GM18520 (cell line): ENCODE results near the gene BIN2.
A peak's percentile ranks its signal among the peaks of the same experiment; 100 is the strongest.
"Not testable (repeated sequence)": the region's sequence is repeated elsewhere in the genome, so short reads cannot be mapped to it uniquely, and the experiment has no call there.

ENCODE experiments used
- ATAC-seq: cut with Tn5 transposase; IDR thresholded peaks from one replicate; pipeline ENCODE4 v1.9.1; 2021; ENCODE audit not compliant: unreplicated experiment

Gene BIN2

DNA sequence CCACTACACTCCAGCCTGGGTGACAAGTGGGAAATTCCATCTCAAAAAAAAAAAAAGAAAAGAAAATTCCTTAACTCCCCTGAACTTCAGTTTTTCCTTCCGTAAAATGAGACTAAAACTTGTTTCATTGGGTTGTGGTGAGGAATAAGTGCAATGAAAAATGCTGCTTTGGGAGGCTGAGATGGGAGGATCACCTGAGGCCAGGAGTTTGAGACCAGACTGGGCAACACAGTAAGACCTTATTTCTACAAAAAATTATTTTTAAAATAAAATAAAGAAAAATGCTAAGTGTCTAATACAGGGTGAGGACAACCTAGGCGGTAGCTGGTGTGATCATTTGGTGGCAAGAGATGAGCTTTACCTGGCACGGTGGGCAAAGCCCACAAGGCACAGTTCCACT lies 60.6 kb downstream of the BIN2 start:
- no peak for ATAC-seq

DNA sequence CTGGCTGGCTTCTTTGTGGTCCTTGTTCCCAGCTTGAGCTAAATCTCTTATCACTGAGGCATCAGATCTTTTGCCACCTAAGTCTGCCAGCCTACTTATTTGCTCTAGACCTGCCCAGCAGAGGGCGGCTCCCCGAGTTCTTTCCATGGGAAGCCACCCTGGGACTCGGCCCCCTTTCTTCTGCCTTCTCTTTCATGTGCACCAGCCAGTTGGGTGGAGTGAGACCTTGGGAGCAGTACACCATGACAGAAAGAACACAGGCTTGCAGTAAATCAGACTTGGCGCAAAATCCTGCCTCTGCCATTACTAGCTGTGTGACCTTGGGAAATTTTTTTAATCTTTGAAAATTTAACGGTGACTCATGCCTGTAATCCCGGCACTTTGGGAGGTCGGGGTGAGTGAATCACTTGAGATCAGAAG lies 61.2 kb downstream of the BIN2 start:
- no peak for ATAC-seq

DNA sequence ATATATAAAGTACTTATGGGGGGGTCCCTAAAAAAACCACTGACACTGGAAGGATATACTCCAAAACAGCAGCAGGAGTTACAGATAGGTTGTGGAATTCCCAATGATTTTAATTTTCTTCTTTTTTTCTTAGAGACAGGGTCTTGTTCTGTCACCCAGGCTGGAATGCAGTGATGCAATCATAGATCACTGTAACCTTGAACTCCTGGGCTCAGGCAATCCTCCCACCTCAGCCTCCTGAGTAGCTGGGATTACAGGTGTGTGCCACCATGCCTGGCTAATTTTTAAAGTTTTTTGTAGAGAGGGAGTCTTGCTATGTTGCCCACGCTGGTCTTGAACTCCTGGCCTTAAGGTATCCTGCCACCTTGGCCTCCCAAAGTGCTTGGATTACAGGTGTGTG lies 64.4 kb downstream of the BIN2 start:
- not testable (repeated sequence) for ATAC-seq

DNA sequence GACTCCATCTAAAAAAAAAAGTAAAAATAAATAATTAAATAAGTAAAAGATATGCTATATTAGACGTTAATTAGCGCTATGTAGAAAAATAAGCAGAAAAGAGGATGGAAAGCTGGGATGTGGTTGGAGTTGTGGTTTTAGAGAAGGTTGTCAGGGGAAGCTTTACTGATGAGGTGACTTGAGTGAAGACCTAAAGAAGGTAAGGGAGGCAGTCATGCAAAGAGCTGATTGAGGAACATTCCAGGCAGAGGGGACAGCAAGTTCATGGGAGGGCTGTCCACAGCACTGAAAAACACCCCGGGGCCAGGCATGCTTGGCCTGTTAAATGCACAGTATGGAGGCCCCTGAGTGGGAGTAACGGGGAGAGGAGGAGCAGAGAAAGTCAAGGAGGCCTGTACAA lies 69.4 kb downstream of the BIN2 start:
- no peak for ATAC-seq

DNA sequence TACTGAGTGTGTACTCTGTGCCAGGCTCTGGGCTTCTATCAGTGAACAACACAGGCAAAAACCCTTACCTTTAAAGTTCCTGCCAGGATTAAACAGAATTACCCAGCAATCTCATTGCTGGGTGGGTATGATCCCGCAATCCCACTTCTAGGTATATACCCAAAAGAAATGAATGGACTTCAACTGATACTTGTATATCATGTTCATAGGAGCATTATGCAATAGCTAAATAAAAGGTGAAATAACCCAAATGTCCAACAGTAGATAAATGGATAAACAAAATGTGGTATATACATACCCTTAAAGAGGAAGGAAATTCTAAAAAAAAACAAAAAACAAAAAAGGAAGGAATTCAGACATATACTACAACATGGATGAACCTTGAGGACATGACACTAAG lies 70.7 kb downstream of the BIN2 start:
- ATAC-seq, result no peak

DNA sequence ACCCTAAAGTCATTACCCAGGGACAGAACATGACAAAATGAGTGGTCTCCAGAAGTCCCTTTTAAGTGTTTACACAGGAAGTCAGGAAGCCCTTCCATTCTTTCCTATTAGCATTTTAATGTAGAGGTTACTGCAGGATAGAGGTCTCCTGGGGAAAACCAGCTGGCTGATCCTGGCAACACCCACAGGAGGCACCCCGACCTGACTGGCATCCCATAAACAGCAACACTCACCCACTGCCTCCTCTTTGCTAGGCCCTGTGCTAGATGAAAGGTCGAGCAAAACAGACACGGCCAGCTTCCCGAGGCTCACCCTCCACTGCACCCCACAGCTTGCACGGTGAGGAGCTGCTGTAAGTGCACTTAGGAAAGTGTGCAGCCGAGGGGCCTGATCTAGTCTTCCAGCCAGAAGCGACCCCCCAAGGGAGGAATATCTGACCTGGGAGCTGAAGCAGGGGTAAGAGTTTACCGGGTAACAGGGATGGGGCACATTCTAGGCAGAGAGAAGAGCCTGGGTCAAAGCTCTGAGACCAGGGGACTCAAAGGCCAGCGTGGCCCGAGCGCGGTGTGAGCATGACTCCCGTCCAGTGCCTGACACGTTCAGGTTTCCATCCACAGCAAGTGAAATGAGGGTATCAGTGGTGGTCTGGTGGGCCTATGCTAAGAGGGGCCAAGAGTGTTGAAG lies 76.3 kb downstream of the BIN2 start:
- no peak for ATAC-seq

DNA sequence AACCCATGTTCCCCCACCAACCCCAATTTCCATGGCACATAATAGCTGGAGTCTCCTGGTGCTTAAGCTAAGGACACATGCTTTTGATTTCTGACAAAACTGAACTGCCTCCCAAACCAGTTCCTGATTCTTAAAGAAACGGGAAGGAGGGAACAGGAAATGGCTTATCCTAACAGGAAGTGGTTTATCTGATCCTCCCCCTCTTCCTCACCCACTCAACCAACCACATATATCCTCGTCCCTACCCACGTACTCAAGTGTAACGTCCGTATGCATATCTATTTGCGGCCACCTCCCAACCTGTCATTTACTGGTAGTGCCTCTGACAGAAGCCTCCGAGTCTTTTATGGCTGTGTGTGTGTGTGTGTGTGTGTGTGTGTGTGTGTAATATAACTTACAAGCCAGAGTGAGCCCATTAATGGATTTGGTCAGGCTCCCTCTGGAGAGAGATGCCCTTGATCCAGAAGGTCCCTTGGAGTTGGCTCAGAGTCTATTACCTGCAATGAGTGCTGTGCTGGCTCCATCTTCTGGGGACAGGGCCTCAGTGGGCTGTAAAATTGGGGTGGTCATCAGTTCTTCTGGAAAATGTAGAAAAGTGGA lies 77.6 kb downstream of the BIN2 start:
- ATAC-seq, result no peak

DNA sequence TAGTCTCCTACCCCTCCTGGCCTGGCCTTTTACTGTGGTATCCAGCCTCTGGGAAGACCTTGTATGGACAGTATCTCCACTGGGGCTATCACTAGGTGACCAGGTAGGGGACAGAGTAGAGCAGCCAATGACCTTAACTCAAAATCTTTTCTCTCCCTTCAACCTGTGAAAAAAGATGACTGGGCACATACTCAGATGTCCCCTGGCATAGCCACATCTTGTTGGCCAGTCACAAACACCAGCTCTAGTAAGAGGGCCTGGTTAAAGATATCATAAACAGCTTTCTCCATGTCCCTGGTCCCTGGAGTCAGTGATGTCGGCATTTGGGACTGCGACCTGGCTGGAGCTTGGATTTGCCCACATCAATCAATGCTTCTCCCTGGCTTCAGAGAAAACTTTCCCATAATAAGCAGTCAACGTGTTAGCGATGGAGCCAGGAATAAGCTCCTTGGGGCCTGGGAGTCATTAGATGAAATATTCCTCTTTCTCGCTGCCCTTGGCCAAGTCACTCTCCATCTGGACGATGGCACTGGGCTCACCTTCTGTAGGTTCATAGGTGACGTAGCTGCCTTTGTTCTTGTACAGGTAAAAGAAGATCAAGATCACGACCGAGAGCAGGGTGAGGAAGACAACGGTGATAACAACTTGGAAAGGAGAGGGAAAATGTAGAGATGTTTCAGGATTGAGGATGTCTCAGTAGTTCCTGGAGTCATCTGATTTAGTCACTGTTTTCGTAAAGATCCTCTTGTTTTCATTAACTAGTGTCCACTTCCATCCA lies 78.3 kb downstream of the BIN2 start:
- no peak for ATAC-seq

DNA sequence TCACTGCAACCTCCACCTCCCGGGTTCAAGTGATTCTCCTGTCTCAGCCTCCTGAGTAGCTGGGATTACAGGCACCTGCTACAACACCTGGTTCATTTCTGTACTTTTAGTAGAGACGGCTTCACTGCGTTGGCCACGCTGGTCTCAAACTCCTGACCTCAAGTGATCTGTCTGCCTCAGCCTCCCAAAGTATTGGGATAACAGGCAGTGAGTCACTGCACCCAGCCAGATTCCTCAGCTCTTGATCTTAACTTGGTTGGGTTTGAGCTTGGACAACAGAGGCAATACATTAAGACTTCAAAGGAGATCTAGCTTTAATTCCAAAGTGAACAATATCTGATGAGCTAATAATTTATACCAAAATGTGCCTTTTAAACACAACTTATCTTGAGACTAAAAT lies 79.7 kb downstream of the BIN2 start:
- no peak for ATAC-seq

DNA sequence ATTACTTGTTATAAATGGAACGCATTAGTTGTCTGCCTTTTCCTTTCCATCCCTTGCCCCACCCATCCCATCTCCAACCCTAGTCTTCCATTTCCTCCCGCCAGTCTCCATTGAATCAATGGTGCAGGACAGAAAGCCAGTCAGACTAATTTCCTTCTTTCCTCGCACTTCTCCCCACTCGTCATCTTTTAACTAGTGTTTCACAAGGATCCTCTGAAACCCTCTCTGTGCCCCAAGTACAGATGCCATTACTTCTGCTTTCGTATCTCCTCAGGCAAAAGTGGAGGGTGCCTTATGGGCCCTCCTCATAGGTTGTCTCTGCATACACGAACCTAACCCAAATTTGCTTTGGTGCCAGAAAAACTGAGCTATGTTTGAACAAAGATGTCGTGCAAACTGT lies 81.1 kb downstream of the BIN2 start:
- ATAC-seq, result no peak

DNA sequence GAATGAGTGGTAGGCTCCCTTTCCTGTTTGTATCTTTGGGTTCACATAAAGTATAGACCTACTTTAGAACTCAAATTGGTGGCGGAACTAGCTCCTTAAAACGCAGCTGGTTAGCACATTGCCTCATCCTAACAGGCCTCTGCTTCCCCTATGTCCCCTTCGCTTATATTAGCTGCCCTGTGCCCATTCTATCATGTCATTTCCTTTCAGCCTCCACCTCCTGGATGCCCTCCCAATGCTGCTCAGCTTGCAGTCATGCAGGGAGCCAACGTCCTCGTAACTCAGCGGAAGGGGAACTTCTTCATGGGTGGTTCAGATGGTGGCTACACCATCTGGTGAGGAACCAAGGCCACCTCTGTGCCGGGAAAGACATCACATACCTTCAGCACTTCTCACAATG lies 81.9 kb downstream of the BIN2 start:
- ATAC-seq, result no peak

DNA sequence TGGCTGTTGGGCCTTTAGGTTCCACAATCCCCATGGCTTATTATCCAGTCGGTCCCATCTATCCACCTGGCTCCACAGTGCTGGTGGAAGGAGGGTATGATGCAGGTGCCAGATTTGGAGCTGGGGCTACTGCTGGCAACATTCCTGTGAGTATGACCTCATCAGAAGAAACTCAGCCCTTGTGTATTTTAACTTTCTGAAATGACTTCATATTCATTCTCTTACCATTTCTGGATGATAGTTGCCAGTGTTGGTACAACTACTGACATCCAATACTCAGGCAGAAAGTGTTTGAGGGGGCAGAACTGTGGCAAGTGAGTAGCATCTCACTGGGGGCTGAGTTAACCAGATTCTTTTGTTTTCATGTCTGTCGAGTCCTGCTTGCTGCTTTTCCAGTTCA lies 83.0 kb downstream of the BIN2 start:
- ATAC-seq, result no peak

DNA sequence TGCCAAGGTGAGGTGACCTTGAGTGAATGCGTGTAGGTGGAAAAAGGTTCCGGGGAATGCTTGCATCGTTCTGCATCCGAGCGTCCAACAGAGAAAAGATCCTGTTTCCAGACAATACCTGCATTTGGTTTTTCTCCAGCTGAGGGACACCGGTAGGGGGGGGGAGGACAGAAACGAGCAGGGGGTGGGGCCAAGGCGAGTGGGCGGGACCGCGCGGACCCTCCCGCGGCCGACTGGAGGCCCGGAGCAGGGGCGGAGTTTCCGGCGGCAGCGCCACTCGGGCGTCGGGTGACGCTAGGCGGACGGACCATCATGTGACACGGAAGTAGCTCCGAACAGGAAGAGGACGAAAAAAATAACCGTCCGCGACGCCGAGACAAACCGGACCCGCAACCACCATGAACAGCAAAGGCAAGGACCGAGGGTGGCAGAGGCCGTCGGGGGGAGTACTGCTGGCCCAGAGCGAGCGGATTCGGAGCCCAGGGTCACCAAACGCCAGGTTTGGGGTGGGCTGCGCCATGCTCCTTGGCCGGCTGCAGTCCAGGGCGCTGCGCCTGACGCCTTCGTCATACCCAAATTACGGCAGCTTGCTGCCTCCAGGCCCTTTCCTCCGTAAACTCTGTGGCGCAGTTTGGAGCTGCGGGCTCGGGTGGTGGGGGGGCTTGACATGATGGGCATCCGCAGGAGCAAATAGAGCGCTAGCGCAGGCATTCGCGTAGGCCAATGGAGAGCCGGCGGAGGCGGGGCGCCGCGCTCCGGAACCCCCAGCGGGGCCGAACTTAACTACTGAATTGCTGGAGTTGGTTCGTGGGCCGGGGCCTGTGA lies 85.3 kb downstream of the BIN2 start, which contains the start of gene DAZAP2:
TSS of gene DAZAP2 (plus strand) at position 317 of the 825 bp plus-strand sequence. CDS start at position 399, 82 bp downstream.
- peak; percentile 86 for ATAC-seq

DNA sequence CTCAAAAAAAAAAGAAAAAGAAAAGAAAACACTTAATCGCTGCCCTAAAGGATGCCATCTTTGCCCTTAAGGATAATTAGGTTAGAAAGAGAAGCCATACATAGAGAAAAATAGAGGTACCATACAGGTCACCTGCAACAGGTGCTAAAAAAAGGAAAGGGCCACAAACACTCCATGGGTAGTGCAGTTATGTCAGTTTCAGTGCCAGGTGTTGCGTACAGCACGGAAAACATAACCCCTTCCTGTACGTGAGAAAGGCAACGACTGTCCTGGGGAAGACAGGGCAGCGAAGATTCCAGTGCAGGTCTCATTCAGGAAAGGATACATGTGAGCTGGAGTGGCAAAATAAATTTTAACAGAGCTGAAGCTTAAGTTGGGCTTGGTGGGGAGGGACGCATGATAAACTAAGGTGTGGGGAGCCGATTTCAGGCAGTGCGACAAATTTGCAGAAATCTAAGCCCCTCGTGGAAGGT lies 85.9 kb downstream of the BIN2 start:
- ATAC-seq, result no peak

DNA sequence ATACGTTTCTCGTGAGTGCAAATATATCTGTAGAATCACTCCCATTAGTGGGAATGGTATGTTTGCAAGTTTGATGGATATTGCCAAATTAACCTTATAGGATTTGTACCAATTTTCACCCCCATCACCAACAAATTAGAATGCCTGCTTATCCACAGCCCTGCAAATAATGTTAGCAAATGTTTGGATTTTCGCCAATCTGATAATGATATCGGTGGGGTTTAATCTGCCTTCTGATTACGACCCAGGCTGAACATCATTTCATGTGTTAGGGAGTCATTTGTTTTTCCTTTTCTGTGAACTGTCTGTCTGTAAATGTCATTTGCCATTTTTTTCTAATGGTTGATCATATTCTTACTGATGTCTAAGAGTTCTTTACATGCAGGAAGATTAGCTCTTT lies 89.4 kb downstream of the BIN2 start:
- no peak for ATAC-seq

DNA sequence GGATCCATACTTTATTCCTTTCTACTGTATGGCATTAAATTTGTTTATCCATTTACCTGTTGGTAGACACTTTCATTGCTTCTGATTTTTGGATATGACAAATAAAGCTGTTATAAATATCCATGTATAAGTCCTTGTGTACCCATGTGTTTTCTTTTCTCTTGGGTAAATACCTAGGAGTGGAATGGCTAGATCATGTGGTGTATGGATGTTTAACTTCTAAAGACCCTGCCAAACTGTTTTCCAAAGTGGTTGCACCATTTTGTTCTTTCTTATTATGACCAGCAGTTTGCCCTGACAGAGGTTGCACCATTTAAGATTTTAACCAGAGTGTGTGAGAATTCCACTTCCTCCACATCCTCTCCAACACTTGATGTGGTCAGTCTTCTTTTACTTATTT lies 91.3 kb downstream of the BIN2 start:
- ATAC-seq, result no peak
